Cardiac fibroblast (primary cell): ENCODE results near the gene HMGB2.

Source experiments
- DNase-seq, 2 donors: peaks; one replicate each; pipeline versions ENCODE4 v3.0.0 to v3.0.0-alpha.2; 2010; ENCODE audit warnings: low read depth in 2 of 2
- H3K4me3 ChIP-seq, 2 donors: replicated peaks in 1 of 2; 1 replicate in 1 of 2; 2 replicates in 1 of 2; pipeline ENCODE4 v1.5.1; 2011; ENCODE audit warnings: low read depth in 2 of 2, low read length in 2 of 2, mild to moderate bottlenecking in 2 of 2, moderate library complexity in 1 of 2
- TF ChIP-seq, protein P1 (sequence below): IDR thresholded peaks from one replicate; pipeline ENCODE4 v1.5.1; 2011; ENCODE audit warnings: low read depth, mild to moderate bottlenecking, low read length, inconsistent platforms

HMGB2 gene

DNA sequence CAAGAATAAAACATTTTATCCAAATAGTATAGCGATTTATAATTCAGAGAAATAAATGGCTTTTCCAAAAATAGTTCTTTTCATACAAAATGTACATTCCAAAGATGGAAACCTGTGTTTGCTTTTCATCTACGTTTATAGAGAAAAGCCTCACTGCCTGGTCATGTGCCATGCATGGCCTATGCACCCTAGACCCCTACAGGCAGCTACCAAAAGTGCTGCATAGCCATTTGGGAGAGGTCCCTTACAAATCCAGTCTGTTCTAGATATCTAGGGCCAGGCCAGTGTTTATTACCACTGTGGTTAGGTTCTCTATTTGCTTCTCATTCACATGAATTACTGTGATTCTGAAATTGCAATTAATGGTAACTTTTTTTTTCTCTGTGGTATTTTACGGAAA lies 17.2 kb downstream of the HMGB2 start:
- TF ChIP-seq, protein P1, sequence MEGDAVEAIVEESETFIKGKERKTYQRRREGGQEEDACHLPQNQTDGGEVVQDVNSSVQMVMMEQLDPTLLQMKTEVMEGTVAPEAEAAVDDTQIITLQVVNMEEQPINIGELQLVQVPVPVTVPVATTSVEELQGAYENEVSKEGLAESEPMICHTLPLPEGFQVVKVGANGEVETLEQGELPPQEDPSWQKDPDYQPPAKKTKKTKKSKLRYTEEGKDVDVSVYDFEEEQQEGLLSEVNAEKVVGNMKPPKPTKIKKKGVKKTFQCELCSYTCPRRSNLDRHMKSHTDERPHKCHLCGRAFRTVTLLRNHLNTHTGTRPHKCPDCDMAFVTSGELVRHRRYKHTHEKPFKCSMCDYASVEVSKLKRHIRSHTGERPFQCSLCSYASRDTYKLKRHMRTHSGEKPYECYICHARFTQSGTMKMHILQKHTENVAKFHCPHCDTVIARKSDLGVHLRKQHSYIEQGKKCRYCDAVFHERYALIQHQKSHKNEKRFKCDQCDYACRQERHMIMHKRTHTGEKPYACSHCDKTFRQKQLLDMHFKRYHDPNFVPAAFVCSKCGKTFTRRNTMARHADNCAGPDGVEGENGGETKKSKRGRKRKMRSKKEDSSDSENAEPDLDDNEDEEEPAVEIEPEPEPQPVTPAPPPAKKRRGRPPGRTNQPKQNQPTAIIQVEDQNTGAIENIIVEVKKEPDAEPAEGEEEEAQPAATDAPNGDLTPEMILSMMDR: peak; percentile 28
- no peak overlapping the region for H3K4me3 ChIP-seq
- DNase-seq: no peak

DNA sequence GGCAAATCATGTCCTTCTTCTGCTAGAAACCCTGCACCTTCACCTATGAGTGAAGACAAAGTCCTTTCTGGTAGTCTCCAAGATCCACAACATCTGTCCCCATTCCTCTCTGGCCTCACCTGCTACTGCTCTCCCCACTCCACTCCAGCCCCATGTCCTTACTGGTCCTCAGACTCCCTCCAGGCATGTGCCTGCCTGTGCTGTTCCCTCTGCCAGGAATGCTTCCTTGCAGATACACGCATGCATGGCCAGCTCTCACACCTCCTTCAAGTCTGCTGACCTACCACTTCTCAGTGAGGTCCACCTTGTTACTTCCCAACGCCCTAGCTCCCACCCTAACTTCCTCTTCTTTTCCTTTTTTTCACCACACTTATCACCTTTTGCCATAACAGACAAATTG lies 18.1 kb downstream of the HMGB2 start:
- no peak overlapping the region for H3K4me3 ChIP-seq
- DNase-seq: no peak
- TF ChIP-seq, protein P1: no peak

DNA sequence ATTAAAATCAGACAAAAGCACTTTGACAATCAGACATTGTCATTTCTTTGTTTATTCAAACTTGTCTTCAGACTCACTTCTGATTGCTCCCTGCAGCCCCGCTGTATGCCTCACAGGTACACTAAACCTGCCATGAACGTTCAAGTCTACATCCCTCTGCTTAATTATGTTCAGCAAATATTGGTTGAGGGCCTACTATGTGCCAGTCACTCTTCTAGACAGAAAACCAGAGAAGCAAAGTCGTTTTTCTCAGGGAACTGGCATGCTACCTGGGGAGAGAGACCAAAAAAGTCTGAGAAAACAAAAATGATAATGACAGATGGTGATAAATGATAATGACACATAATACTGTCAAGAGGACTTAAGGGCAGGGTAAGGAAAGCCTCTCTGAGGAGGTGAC lies 19.4 kb downstream of the HMGB2 start:
- DNase-seq: no peak
- TF ChIP-seq, protein P1: no peak
- H3K4me3 ChIP-seq: no peak overlapping the region

DNA sequence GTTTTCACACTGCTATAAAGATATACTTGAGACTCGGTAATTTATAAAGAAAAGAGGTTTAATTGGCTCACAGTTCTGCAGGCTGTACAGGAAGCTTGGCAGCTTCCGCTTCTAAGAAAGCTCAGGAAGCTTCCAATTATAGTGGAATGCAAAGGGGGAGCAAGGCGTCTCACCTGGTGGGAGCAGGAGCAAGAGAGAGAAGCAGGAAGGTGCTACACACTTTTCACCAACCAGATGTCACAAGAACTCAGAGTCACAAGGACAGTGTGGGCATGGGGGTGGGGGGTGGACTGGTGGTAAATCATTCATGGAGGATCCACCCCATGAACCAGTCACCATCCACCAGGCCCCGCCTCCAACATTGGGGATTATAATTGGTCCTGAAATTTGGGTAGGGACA lies 22.8 kb downstream of the HMGB2 start:
- DNase-seq: no peak

DNA sequence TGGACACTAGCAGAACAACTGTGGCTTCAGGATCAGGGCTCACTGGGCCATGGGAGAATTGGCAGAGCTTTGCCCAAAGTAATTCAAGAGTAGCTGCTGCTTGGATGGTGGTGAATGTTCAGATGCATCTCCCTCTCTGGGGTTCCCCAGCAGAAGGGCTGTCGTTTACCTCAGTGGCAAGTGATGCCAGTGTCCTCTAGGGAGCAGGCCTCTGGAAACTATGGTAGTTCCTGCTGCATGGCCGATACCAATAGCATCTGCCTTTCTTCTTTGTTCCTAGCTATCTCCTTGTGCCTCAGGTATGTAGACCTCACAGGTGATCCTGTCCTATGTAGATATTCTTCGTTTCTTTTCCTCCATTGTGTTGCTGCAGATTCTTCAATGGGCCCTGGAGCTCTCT lies 26.4 kb downstream of the HMGB2 start:
- TF ChIP-seq, protein P1: no peak
- no peak overlapping the region for H3K4me3 ChIP-seq
- no peak for DNase-seq

More for the DNA sequence above, 22.8 kb downstream of the HMGB2 start:
- TF ChIP-seq, protein P1: no peak
- no peak overlapping the region for H3K4me3 ChIP-seq

DNA sequence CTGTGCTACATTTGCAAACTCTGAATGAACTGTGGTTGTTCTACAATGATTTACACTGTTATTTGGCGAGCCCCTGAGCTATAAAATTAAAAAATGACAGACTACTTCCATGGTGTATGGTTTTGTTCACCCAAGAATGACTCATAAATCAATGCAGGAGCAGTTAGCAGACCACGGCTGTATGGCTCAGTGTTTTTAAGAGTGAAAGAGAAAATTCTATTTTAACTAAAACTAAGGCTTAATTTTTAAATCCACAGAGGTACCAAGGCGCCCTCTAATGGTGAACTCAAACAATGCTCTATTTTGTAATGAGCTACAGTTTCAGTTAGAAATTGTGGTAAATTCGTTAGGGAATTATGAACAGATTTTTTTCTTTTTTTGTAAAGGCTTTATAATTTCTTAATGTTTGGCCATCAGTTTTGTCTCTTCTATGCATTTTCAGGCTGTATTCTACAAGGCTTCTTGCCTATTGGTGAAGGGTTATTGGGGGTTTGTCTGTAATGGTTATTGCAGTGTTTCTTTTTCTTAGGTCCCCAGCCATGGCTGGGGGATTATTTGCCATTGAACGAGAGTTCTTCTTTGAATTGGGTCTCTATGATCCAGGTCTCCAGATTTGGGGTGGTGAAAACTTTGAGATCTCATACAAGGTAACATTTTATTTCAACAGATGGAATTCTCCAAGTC lies 32.5 kb downstream of the HMGB2 start:
- TF ChIP-seq, protein P1: peak; percentile 69
- DNase-seq: peak; percentile 55 to 59
- H3K4me3 ChIP-seq: no peak overlapping the region

DNA sequence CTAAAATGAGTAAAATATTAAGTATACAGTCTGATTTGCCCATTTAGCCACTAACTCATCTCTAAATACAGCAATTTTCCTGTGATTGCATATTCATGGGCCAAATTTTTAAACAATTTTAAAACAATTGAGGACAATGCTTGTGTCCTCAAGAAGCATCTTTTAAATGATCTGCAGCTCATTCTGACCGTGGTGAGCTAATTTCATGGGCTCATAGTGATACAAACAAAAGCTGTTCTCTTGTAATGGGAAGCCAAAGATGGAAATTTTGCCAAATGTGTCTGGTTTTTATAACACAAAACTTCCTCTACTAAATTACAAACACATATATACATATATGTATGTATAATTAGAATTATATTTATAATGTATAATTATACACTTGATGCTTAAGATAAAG lies 39.7 kb downstream of the HMGB2 start:
- H3K4me3 ChIP-seq: no peak overlapping the region
- TF ChIP-seq, protein P1: no peak
- DNase-seq: no peak
